ENCODE data around the gene CYP21A2. TPM values are rescaled to one million over a fixed set of nuclear protein-coding genes. Genes with fewer than 3 reads are reported as not detected.
A peak's percentile ranks its signal among the peaks of the same experiment; 100 is the strongest.

CYP21A2 gene
- total and polyA plus RNA-seq, 2 of the 8 experiments (the other 6 are each of a cell fraction or from before 2014, with no cell fraction given), result 0.22 to 0.23 TPM

DNA sequence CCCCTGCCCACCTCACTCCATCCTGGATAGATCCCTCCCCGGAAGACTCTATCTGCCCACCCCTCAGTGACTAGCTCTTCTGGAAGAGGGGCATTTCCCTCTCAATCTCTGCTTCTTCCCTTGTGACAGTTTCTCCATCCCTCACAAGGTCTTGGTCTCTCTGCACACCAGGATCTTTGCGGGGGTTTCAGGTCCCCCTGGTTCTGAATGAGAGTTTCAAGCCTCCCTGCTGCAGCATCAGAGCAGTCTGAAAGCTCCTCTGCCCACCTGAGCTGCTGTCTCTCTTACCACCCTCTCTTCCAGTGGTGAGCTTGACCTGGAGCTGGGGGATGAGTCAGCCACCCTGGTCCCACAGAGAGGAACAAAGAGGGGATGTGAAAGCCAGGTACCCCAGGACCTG, 46.6 kb downstream of the CYP21A2 start:
- Histone ChIP-seq H2BK20ac (ENCODE audit: low read length) (no peak overlapping the region), H3K36me3 (ENCODE audit: control insufficient read depth in 2 of 4, insufficient read depth in 4 of 4, low read length in 3 of 4) (no peaks in the 10 kb centered on the region), H2AFZ (ENCODE audit: low read length) (no peak overlapping the region), H3K23ac (ENCODE audit: insufficient read length) (no peak overlapping the region), H2BK5ac (ENCODE audit: low read depth, low read length) (no peak overlapping the region), H4K8ac (ENCODE audit: extremely low read depth, insufficient read depth, low read length) (0 out of 2 replicates have a peak overlapping the region, but pooled peaks have one; percentile 48), H3K14ac (ENCODE audit: insufficient read length) (no peak overlapping the region), H3K9ac (replicated peaks in 1 of 4; ENCODE audit: extremely low read depth in 1 of 4, low read depth in 3 of 4, low read length in 3 of 4) (no peak overlapping the region), H3K9me3 (ENCODE audit: insufficient read depth in 2 of 2, low read depth in 1 of 2, low read length in 1 of 2) (no peaks in the 10 kb centered on the region), H2BK120ac (replicated peaks; ENCODE audit: low read depth, low read length) (no peak overlapping the region), H4K5ac (ENCODE audit: insufficient read length, low read depth, low read length) (no peak overlapping the region), H2AK5ac (ENCODE audit: low read depth, low read length) (no peak overlapping the region), H3K4ac (replicated peaks; ENCODE audit: insufficient read length, low read depth, low read length) (no peak overlapping the region), H2BK15ac (ENCODE audit: low read length) (no peak overlapping the region), H4K91ac (replicated peaks; ENCODE audit: insufficient read length, low read length) (no peak overlapping the region), H3K18ac (ENCODE audit: extremely low read depth, low read length) (no peak overlapping the region), H3K79me2 (ENCODE audit: control insufficient read depth in 1 of 2, insufficient read depth in 2 of 2, low read length in 2 of 2) (no peaks in the 10 kb centered on the region), H3K56ac (replicated peaks; ENCODE audit: insufficient read length, low read depth, low read length) (no peak overlapping the region), H3K4me2 (ENCODE audit: insufficient read depth in 1 of 2, low read depth in 2 of 2, low read length in 2 of 2) (no peak overlapping the region), H4K20me1 (replicated peaks in 1 of 2; ENCODE audit: control insufficient read depth in 1 of 2, insufficient read depth in 2 of 2, low read length in 2 of 2) (no peaks in the 10 kb centered on the region), H3K27me3 (replicated peaks in 1 of 4; ENCODE audit: control insufficient read depth in 3 of 4, extremely low read depth in 1 of 4, insufficient read depth in 3 of 4, low read length in 3 of 4) (peaks cover 0 to 13% (median 11%) of the 10 kb centered on the region in 4 experiments; a peak in 5 of 7 replicates), H3K79me1 (ENCODE audit: low read depth, low read length) (no peaks in the 10 kb centered on the region; the same call in 1 of the 2 replicates), H2BK12ac (ENCODE audit: low read depth, low read length) (no peak overlapping the region), H3K23me2 (ENCODE audit: low read depth, low read length) (no peaks in the 10 kb centered on the region; the same call in 1 of the 2 replicates), H3K4me3 (ENCODE audit: extremely low read depth in 1 of 4, insufficient read depth in 2 of 4, low read depth in 3 of 4, low read length in 4 of 4) (no peak overlapping the region), H3K27ac (ENCODE audit: low read depth, low read length) (no peak overlapping the region), H3K4me1 (replicated peaks in 1 of 4; ENCODE audit: control insufficient read depth in 3 of 4, insufficient read depth in 4 of 4, low read length in 3 of 4) (peaks cover 0 to 16% (median 7%) of the 10 kb centered on the region in 4 experiments; a peak in 5 of 7 replicates)
- DNase-seq (ENCODE audit: low read depth in 1 of 2, low spot score in 2 of 2) (no peak), FAIRE-seq (no peak)
- POLR2A ChIA-PET (ENCODE audit: partially characterized antibody), result interaction anchor here (1.1 to 2.3 kb wide), 3 partner anchors 26 to 39 kb away, joined by 3 to 8 read pairs (median 4); no protein-coding TSS in a partner anchor
- 100% methylated on average over 2 of the region's 2 CpGs; no CpG with 5 or more reads in 1 of the 2 experiments for WGBS, 2 experiments (ENCODE audit: extremely low coverage in 1 of 2, insufficient coverage in 1 of 2, insufficient read length in 1 of 2, insufficient replicate concordance in 2 of 2, low coverage in 1 of 2, low lambda C conversion rate in 2 of 2, missing lambda C conversion rate in 1 of 2)
- TF ChIP-seq SP1 (IDR thresholded peaks at IDR 0.05; ENCODE audit: low read depth, low read length) (no peak), ZNF274 (IDR thresholded peaks at IDR 0.05; ENCODE audit: borderline replicate concordance, extremely low read depth, low read length) (no peak), CBX5 (IDR thresholded peaks at IDR 0.05; ENCODE audit: low read depth, low read length) (no peak), RFX5 (IDR thresholded peaks at IDR 0.05; ENCODE audit: borderline replicate concordance, low read depth, low read length) (no peak)
- CTCF ChIA-PET (ENCODE audit: partially characterized antibody), result interaction anchor here (0.7 to 4.8 kb wide), 6 partner anchors 9 to 82 kb away, joined by 3 to 30 read pairs (median 4); partner anchors contain the start of gene ATF6B
